Stimulated activated CD4-positive, alpha-beta T cell treated with anti-CD3 and anti-CD28 coated beads, Interleukin-12 subunit alpha, Interleukin-12 subunit beta, amount 100 ng/mL, for 48 hours (primary cell): ENCODE results near the gene CLDN25.
"Not testable (repeated sequence)": the region's sequence is repeated elsewhere in the genome, so short reads cannot be mapped to it uniquely, and the experiment has no call there.

Source experiments
- DNase-seq, 3 donors: peaks; one replicate each; pipeline ENCODE4 v3.0.0-alpha.2; 2020; ENCODE audit warnings: low read depth in 2 of 3, low spot score in 1 of 3

Gene CLDN25

DNA sequence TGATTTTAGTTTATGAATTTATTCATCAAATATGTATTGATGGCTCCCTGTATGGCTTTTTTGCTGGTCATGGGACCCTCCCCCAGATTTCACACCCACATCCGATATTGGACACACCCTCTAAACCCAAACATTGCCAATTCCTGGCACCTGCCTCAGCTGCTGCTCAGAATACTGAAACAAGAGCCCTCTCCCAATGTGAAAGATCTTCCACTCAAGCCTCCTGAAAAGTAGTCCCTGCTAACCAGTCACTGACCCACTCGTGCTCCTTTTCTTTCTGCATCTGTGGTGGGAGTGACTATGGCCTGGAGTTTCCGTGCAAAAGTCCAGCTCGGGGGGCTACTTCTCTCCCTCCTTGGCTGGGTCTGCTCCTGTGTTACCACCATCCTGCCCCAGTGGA, at the start of gene CLDN25:
Gene CLDN25 (plus strand): TSS at position 301 of the 400 bp plus-strand sequence. CDS start 0 bp downstream, at position 301.
- DNase-seq = no peak

DNA sequence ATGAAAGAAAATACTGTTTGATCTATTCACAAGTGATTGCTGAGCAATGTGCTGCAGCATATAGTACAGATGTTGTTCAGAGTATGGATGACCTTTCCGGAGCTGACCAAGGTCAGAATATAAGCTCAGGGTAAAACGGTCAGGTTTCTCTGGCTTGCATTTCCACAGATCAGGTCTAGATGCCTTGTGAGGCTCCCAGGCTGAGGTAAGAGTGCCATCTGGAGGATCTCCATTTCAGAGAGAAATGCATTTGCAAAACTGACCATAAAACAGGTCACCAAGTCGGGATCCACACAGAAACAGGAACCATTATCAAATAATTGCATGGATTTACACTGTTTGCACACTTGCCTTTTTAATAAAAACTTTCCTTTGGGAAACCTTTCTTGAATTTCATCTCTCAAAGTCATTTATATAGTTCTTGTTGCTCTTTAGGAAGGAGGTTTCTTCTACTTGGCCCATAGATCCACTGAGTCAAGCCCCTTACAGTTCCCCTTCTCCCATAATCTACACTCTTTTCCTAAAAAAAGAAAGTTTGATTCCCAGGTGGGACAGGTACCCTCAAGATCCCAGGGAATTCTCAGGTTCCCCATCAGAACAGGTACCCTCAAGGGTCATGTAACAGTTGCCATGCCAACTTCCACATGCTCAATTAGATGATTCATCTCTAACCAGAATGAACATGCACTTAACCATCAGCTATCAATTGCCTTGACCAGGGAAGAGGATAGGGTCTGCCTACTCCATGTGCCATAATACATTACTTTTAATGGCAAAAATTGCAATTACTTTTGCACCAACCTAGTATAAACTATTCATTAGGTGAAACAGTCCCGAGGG, 48.5 kb upstream of the CLDN25 start:
- no peak for DNase-seq

DNA sequence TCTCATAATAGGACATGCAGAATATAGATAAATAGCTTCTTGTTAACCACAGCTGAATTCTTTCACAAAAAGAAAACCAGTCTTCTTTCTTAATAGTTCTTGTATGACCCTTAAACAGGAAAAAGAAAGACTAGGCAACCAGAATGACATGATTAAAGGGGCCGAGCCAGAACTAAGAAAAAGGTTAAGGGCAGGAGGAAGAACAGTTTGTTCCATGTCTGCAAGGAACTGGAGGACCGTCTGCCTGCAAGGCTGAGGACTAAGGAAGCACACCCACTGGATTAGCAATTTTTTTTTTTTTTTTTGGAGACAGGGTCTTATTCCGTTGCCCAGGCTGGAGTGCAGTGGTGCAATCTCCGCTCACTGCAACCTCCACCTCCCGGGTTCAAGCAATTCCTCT, 47.5 kb upstream of the CLDN25 start:
- no peak for DNase-seq

DNA sequence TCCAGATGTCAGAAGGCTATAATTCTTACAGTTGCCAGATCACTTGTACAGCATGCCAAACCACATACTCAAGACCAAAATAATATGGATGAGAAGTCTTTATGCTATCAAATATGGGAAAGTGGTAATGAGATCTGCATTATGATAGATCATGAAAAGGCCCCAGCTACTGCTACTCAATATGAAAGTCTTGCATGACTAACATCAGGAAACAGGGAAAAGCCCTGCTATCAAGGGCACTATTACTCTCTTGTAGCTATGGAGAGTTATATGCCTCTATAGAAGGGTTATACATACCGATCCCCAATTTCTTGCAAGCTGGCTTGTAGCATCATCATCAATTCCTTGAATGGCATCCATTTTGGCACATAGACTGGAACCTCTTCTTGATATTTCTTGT, 43.3 kb upstream of the CLDN25 start:
- DNase-seq = no peak

DNA sequence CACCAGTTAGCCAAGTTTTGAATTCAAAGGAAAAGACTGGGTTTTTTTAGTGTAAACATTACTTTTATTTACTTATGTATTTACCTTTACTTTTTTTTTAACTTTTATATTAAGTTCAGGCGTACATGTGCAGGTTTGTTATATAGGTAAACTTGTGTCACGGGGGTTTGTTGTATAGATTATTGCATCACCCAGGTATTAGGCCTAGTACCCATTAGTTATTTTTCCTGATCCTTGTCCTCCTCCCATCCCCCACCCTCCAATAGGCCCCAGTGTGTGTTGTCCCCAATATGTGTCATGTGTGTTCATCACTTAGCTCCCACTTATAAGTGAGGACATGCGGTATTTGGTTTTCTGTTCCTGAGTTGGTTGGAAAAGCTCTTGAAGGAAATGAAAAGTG, 26.7 kb upstream of the CLDN25 start:
- DNase-seq = no peak

DNA sequence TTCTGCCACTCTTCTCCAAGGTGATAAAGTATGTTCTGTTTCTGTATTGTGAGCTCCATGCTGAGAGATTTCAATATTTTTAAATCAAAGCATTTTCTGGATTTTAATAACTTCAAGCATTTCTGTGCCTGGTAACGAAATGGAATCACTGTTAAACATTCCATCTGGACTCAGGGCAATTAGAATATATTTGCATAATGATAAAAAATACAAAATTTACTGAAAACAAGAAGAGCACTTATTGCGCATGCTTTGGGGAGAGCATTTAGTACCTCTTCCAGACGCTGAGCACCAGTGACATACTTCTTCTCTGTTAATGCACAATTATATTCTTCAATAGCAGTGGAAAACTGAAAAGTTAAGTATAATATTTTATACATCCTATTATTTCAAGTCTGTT, 19.4 kb upstream of the CLDN25 start:
- DNase-seq = no peak

DNA sequence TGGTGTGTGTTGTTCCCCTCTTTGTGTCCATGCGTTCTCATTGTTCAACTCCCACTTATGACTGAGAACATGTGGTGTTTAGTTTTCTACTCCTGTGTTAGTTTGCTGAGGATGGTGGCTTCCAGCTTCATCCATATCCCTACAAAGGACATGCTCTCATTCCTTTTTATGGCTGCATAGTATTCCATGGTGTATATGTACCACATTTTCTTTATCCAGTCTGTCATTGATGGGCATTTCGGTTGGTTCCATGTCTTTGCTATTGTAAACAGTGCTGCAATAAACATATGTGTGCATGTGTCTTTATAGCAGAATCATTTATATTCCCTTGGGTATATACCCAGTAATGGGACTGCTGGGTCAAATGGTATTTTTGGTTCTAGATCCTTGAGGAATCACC, 16.6 kb upstream of the CLDN25 start:
- DNase-seq = not testable (repeated sequence)

DNA sequence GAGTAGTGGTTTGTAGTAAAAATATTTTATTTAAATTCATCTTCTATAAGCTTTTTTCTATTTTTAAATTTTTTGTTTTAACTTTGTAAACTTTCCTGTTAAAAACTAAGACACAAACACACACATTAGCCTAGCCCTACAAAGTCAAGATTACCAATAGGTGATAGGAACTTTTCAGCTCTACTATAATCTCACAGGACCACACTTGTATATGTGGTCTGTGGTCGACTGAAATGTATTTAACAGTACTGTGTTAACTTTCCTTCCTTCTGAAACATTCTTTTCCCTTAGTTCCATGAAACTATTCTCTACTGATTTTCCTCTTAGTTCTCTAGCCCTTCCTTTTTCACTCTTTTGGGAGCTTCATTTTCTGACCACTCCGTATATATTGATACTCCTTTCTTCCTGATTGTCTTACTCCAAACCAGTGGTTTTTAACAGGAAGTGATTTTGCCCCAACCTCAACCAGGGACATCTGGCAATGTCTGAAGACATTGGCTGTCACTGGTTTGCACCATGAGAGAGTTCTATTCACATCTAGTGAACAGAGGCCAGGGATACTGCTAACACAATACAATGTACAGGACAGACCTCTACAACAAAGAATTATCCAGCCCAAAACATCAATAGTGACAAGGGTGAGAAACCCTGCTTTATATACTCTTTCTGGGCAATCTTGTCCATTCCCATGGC, 14.9 kb upstream of the CLDN25 start:
- DNase-seq = no peak

DNA sequence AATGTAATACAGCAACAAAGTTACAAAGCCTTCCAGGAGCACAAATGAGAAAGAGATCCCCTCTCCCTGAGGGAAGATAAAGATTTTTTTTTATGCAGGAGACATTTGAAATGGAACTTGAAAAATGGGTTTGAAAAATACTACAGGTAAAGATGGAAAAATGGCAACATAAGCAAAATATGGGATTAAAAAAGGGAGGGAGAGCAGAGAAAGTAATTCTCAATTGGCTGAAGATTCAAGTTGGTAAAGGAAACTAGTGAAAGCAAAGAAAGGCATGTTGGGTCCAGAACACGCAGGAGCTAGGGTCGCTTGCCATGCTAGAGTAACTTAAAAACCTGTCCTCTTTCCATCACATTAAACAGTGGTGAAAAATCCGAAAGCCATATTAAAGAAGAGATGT, 7.6 kb upstream of the CLDN25 start:
- no peak for DNase-seq

DNA sequence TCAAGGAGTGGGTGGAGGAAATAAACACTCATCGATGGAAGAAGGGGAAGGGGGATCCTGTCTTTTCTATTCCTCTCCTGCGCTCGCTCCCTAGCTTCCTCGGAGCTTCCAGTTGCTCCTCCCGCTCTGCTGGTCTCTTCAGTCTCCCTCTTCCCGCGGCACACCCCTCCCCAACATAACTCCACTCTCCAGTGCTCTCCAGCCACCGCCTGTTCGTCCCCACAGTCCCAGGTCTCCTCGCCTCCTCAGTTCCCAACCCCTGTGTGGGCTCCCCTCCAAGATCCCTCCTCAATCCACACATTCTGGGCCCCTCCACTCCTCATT, 6.5 kb upstream of the CLDN25 start:
- no peak for DNase-seq

DNA sequence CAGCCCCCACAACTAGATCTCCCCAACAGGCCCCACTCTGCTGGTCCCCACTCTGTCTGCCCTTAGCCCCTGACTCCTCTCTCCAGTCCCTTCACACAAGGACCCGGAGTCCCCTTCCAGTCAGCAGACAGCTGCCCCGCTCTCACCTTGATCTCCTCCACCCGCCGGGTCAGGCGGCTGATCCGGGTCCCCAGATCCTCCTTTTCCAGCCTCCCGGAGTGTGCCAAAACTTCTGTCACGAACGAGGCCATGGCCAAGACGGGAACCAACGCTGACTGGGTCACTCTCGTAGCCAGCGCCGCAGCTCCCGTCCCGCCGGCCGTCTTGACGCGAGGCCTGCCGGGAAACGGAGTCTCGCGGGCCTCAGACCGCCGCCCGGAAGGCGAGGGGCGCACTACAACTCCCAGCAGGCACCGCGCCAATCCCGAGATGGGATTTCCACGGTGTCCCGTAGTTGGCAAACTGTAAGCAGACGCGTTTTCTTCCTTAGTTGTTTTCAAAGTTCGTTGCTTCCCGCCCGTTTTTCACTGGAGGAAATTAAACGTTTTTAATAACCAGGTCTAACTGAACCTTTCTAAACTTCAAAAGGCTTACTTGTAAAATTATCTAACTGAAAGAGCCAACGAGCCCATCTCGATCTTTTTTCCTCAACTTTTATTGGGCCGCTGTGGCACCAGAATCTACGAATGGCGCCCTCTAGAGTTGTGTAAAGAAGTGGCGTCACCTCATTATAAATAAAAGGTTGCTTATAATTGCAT, 6.0 kb upstream of the CLDN25 start, which contains the start of gene ZW10:
Gene ZW10 (minus strand): TSS at position 277 of the 758 bp plus-strand sequence. CDS start 26 bp downstream, at position 251.
- peak; percentile 84 to 90 (median 89) for DNase-seq

DNA sequence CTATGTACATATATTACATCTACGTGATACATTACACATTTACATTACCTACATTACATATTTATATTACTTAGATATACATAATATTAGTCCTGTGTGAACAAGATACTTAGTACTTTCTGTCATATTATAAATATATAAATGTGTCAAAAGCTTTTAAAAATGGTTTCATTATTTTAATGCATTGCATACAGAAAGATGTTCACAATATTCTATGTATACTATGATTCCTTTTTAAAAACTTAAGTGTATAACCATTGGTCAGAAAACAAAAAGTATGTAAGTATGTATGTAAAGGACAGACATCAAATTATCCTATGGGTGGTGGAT, 5.5 kb upstream of the CLDN25 start:
- DNase-seq = no peak

DNA sequence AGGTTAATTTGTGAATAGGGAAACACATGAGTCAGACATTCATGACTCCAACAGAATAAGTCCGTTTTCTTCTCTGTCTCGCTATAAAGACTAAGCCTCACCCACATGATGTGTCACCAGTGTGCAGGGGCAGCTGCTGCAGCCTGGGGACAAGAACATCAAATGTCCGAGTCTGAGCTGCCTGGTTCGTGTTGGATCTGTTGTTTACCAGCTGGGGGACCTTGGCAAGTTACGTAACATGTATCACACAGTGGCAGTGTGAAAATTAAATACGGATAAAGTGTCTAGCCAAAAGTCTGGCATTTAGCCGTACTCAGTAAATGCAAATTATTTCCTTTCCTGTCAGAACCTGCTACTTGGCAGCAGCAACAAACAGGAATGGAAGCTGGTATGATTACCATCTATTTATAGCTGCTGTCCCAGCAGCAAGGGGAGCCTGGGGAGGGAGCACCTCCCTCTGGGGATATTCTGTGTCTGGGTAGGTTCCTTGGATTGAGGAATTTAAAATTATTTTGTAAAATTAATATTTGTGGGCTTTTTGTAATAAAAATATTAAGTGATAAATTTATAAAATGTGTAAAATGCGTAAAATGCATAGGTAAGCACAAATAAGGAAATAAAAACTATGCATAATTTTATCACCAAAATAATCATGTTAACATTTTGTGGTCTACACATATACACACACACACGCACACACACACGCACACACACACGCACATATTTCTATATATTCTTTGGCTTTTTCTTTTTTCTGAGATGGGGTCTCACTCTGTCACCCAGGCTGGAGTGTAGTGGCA, 1.3 kb upstream of the CLDN25 start:
- DNase-seq = no peak

DNA sequence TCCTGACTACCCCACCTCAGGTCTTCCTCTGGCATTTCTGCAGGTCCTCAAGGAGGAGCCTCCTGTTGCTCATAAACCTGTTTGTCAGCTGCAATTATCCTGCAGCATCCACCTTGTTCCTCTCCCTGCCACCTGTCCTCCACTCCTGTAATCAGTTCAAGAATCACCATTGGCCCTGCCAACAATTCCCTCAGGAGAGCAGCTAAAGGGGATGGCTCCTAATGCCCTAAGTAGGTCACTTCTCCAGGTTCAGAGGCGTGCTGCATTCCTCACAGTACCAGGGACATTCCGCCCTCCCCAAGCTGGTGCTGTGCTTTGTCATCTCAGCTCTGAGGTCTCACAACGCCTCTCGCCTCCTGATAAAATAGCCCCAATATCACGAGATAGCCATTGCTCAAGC, 2.1 kb downstream of the CLDN25 start:
- DNase-seq = no peak

DNA sequence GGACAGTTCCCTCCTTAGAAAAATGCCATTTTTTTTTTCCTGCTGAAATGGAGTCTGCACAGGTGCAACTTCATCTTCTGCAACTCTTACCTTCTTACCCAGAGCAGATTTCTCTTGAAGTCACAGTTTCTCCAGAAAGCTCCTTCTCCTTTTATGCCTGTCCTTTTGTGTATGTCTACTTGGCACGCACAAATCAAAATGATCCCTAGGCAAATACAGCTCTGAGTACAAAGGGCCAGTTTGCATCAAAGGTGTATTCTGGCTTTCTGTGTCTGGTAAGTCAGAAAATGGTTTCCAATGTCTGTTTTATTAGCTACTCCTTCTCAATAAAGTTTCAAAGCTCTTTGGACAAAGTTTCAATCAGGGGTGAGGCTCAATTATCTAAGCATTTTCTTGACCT, 2.5 kb downstream of the CLDN25 start:
- DNase-seq = no peak

DNA sequence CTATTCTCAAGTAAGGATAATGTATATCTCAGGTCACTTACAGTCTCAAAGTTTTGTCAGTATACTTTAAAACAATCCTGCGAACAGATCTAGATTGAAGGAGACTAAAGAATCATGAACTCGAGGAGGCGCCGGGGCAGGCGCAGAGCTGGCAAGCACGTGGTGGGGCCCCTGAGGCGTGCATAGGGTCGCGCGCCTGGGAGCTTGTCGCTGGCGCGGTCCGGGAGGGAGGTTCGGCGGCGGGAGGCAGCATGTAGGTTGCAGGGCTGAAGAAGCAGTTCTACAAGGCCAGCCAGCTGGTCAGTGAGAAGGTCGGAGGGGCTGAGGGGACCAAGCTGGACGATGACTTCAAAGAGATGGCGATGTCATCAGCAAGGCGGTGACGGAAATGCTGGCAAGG, 9.4 kb downstream of the CLDN25 start:
- DNase-seq = not testable (repeated sequence)

DNA sequence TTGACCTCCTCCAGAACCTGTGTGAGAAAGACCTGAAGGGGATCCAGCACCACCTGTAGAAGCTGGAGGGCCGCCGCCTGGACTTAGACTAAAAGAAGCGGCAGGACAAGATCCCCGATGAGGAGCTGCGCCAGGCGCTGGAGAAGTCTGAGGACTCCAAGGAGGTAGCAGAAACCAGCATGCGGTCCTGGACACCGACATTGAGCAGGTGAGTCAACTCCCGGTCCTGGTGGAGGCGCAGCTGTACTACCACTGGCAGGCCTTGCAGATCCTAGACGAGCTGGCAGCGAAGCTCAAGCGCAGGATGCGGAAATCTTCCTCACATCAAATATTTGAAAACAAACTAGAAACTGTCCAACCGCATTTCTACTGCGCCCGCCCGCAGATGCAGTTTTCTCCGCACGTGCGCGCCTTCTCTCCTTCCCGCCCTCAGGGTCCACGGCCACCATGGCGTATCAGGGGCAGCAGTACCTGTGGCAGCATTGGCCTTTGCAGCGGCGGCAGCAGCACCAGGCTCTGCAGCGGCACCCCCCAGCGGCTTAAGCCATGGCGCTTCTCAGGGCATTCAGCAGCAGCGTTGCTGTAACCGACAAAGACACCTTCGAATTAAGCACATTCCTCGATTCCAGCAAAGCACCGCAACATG, 10.2 kb downstream of the CLDN25 start:
- no peak for DNase-seq

DNA sequence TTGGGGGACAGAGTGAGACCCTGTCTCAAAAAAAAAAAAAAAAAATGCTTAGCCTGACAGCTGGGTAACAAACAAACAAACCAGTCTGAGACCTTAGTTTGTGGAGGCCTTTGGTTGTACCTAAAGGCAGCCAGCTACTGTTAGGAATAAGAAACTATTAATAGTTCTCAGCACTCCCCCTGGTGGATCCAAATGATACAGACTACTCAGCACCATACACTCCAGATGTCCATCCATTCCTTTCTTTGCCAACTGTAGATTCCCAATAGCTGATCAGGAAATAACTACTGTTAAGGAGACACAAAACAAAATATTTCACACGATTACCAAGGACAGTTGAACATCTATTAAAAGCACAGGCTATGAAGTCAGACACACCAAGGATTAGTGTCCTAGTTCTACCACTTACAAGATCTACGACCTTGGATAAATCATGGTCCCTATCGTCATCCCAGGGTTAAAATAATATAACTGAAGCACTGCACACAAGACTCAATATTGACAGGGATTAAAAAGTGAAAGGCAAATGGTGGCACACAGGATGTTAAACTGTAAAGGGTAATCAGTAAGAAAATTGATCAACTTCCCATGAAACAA, 17.2 kb downstream of the CLDN25 start:
- peak in 1 of 3 donors; percentile 20 for DNase-seq

DNA sequence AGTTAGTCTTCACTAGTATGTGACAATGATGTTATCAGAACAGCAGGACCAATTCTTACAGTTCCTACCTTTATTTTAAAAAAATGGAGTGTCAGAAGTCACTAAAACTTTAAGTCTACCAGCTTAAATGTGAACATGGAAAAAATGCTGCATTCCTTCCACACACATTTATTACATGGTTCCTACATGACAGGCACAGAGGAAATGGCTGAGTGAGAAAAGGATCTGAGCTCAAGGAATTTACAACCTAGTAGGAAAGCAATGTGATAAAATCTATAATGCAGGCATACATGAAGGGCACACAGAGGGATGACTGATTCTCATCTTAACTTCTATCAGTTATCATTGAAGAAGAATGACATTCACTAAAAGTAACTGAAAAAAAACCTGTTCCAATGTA, 23.0 kb downstream of the CLDN25 start:
- DNase-seq = no peak

DNA sequence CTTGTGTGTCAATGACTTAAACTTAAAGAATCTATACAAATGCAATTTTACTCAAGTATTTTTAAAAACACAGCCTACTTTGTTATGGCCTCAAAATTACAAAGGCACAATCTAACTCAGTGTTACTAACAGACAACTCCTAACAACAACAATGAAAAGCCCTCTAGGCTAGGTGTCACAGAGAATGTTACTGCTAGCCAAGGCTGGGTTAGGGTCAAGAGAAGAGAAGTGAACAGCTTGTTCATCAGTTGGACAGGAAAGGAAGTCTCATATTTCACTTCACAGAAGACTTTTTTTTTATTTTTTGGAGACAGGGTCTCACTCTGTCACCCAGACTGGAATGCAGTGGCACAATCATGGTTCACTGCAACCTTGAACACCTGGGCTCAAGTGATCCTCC, 26.0 kb downstream of the CLDN25 start:
- no peak for DNase-seq
